OCI-LY1 (cell line): ENCODE data around the gene TUBGCP2.

Experiments used
- H2AFZ ChIP-seq: fragments of 200-600 bp; sonication (generic), shearing (Covaris generic); 2 replicates; pipeline ENCODE4 v1.6.0; 2014; ENCODE audit warnings: antibody characterized with exemption, mild to moderate bottlenecking, low read length
- H3F3A ChIP-seq: fragments of 200-600 bp; sonication (generic), shearing (Covaris generic); 2 replicates; pipeline ENCODE4 v1.6.0; 2014; ENCODE audit warnings: mild to moderate bottlenecking, antibody characterized with exemption, low read length, moderate library complexity; ENCODE audit not compliant: insufficient read depth
- H3K27ac ChIP-seq: fragments of 200-600 bp; sonication (generic); 2 replicates; pipeline ENCODE4 v1.5.1; 2014; ENCODE audit warnings: low read length, mixed run types, mild to moderate bottlenecking, low read depth; ENCODE audit not compliant: poor library complexity, severe bottlenecking
- H3K27me3 ChIP-seq: fragments of 200-600 bp; sonication (generic); 2 replicates; pipeline ENCODE4 v1.6.0; 2014; ENCODE audit warnings: antibody characterized with exemption, mild to moderate bottlenecking, low read length, moderate library complexity; ENCODE audit not compliant: insufficient read depth
- H3K36me3 ChIP-seq: fragments of 200-600 bp; sonication (generic); 2 replicates; pipeline ENCODE4 v1.6.1; 2014; ENCODE audit warnings: mild to moderate bottlenecking, antibody characterized with exemption, low read length, moderate library complexity, mixed read lengths; ENCODE audit not compliant: insufficient read depth
- H3K4me1 ChIP-seq: fragments of 200-600 bp; sonication (generic); 2 replicates; pipeline ENCODE4 v1.5.1; 2014; ENCODE audit warnings: mild to moderate bottlenecking, low read length, moderate library complexity; ENCODE audit not compliant: insufficient read depth, severe bottlenecking
- H3K4me2 ChIP-seq: fragments of 200-600 bp; sonication (generic), shearing (Covaris generic); 2 replicates; pipeline ENCODE4 v1.6.1; 2014; ENCODE audit warnings: low read length
- H3K4me3 ChIP-seq: fragments of 200-600 bp; sonication (generic); 2 replicates; pipeline ENCODE4 v1.5.1; 2014; ENCODE audit warnings: low read length, low read depth, mild to moderate bottlenecking, mixed read lengths; ENCODE audit not compliant: poor library complexity, severe bottlenecking
- H3K79me2 ChIP-seq: fragments of 200-600 bp; shearing (Covaris generic); 2 replicates; pipeline ENCODE4 v1.6.1; 2016; ENCODE audit warnings: mixed run types, low read length, mixed read lengths; ENCODE audit not compliant: insufficient read depth
- H3K9ac ChIP-seq: fragments of 200-600 bp; sonication (generic), shearing (Covaris generic); 2 replicates; pipeline ENCODE4 v1.6.1; 2014; ENCODE audit warnings: mild to moderate bottlenecking, low read length, mixed read lengths
- H3K9me2 ChIP-seq: fragments of 200-600 bp; sonication (generic), shearing (Covaris generic); 2 replicates; pipeline ENCODE4 v1.6.1; 2014; ENCODE audit warnings: low read depth, mild to moderate bottlenecking, low read length, mixed read lengths
- H3K9me3 ChIP-seq: fragments of 200-600 bp; shearing (Covaris generic); 2 replicates; pipeline ENCODE4 v1.6.1; 2014; ENCODE audit warnings: low read length, mixed read lengths
- H4K20me1 ChIP-seq: fragments of 200-600 bp; sonication (generic), shearing (Covaris generic); 2 replicates; pipeline ENCODE4 v1.6.0; 2016; ENCODE audit warnings: mild to moderate bottlenecking, low read length; ENCODE audit not compliant: insufficient read depth
- EZH2 ChIP-seq: fragments of 200-600 bp; sonication (generic), shearing (Covaris generic); IDR thresholded peaks from 2 replicates; pipeline ENCODE4 v1.8.0; 2017; ENCODE audit warnings: borderline replicate concordance, mixed run types, mild to moderate bottlenecking, antibody characterized with exemption, low read length, moderate library complexity, mixed read lengths
- TF ChIP-seq, protein P1 (sequence below): fragments of 200-600 bp; sonication (generic), shearing (Covaris generic); IDR thresholded peaks from 2 replicates; pipeline ENCODE4 v1.5.1; 2017; ENCODE audit warnings: mild to moderate bottlenecking, antibody characterized with exemption, low read length, moderate library complexity, mixed read lengths

TUBGCP2 gene

DNA sequence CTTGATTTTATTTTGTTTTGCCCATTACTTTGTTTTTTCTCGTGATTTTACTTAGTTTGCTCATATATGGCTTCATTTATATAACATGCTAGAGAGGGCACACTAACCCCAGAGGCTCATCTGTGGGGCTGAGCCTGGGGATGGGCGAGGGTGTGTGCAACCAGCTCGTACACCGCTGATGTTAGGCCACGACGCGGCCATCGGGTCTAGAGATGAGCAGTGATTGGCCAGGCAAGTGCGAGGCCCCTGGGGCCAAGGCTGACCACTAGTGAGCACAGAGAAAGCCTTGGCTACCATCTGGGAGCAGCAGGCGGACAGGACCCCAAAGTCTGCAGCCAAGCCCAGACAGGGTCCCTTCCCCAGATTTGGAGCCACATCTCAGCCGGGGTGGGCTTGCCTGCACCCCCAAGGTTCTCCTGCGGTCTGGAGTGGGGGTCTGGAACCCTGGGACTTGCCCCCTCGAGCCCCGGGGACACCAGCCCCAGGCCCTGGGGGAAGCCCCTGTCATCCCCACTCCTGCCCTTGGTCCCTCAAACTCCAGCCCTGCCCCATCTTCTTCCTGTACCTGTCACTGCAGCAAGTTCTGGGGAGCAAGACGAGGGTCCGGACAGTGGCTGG is 45.4 kb upstream of the TUBGCP2 start:
- Histone ChIP-seq H3K27ac (no peak overlapping the region), H3K9me3 (no peaks in the 10 kb centered on the region), H4K20me1 (no peaks in the 10 kb centered on the region), H3K4me1 (peaks cover 7% of the 10 kb centered on the region), H3K79me2 (no peaks in the 10 kb centered on the region), H3K4me2 (no peak overlapping the region), H3K4me3 (no peak overlapping the region), H2AFZ (no peak overlapping the region), H3K9ac (no peak overlapping the region), H3K9me2 (no peaks in the 10 kb centered on the region), H3K36me3 (no peaks in the 10 kb centered on the region), H3K27me3 (peaks cover 4% of the 10 kb centered on the region; the same call in 1 of the 2 replicates), H3F3A (no peaks in the 10 kb centered on the region)
- TF ChIP-seq, protein P1, sequence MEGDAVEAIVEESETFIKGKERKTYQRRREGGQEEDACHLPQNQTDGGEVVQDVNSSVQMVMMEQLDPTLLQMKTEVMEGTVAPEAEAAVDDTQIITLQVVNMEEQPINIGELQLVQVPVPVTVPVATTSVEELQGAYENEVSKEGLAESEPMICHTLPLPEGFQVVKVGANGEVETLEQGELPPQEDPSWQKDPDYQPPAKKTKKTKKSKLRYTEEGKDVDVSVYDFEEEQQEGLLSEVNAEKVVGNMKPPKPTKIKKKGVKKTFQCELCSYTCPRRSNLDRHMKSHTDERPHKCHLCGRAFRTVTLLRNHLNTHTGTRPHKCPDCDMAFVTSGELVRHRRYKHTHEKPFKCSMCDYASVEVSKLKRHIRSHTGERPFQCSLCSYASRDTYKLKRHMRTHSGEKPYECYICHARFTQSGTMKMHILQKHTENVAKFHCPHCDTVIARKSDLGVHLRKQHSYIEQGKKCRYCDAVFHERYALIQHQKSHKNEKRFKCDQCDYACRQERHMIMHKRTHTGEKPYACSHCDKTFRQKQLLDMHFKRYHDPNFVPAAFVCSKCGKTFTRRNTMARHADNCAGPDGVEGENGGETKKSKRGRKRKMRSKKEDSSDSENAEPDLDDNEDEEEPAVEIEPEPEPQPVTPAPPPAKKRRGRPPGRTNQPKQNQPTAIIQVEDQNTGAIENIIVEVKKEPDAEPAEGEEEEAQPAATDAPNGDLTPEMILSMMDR = no peak
- no peak for TF ChIP-seq EZH2

DNA sequence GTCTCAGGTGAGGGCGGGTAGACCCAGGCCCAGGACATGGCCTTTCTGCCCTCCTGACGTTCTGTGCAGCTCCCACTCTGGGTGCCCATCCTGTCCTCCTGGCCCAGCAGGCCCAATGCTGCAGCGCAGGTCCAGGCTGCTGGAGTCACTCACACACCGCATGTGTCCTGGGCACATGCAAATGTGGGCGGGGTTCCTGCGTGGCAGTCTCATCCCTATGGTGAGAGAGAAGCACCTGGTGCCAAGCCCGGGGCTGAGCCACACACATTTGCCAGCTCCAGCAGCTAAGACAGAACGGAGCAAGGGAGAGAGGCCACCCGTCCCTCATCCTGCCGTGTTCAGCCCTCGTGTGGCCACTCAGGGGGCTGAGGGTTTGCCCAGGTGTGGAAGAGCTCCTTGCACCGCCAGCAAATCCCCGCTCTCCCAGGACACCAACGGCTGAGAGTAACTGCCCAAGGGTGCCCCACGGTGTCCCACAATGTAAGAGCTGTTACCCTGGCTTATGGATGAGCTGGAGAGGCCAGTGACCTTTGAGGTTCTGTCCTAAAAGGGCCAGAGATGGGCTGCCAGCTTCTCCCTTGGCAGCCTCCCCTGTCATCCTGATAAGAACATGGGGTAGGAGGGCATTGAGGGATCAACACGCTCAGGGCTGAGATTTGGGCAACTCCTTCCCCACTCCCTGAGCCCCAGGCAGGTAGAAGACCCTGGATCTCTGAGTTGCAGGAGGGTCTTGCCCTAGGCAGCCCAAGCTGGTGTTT is 44.7 kb upstream of the TUBGCP2 start:
- no peaks in the 10 kb centered on the region for H3K9me2 ChIP-seq

DNA sequence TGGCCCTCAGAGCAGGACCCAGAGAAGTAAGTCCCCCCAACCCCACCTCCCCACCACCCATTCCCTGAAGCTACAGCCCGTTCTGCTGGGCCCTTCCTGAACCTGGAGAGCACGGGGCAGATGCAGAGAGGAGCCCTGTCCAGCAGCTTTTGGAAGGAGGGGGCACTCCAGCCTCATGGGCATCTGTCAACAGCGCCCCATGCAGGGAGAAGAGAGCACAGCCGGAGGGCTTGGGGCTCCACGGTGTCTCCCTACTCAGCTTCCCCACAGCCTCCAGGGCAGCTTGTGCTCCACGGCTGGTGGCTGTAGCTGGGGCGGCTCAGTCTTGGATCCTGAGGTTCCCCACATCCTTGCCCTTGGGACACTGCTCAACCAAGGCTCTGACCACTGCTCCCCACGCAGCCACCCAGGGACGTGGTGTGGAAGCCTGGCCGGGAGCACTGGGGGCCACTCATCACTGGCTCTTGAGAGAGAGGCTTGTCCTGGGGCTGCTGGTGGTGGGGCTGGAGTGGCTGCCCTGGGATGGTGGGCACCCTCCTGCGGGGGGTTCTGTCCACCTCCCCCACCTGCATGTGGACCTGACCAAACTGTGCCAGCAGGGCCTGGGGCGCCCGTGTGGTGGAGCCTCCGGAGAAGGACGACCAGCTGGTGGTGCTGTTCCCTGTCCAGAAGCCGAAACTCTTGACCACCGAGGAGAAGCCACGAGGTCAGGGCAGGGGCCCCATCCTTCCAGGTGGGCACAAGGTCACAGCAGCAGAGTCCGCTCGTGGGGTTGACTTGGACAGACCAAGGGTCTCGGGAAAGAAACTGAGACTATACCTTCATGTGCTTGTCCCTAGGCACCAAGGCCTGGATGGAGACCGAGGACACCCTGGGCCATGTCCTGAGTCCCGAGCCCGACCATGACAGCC is 43.0 kb upstream of the TUBGCP2 start:
- Histone ChIP-seq H3F3A (no peaks in the 10 kb centered on the region), H3K27ac (no peak overlapping the region), H3K27me3 (peaks cover 4% of the 10 kb centered on the region; the same call in 1 of the 2 replicates), H3K9me2 (no peaks in the 10 kb centered on the region), H3K36me3 (no peaks in the 10 kb centered on the region), H3K4me2 (no peak overlapping the region), H3K4me3 (no peak overlapping the region), H3K79me2 (no peaks in the 10 kb centered on the region), H3K9me3 (no peaks in the 10 kb centered on the region), H4K20me1 (no peaks in the 10 kb centered on the region), H3K4me1 (no peaks in the 10 kb centered on the region), H3K9ac (no peak overlapping the region), H2AFZ (no peak overlapping the region)
- TF ChIP-seq, protein P1 = no peak
- TF ChIP-seq EZH2 = no peak

More for the DNA sequence above, 44.7 kb upstream of the TUBGCP2 start:
- Histone ChIP-seq H3K9ac (no peak overlapping the region), H3K9me3 (no peaks in the 10 kb centered on the region), H3K36me3 (no peaks in the 10 kb centered on the region), H4K20me1 (no peaks in the 10 kb centered on the region), H3K4me1 (peaks cover 7% of the 10 kb centered on the region), H3K27ac (no peak overlapping the region), H3F3A (no peaks in the 10 kb centered on the region), H3K27me3 (peaks cover 4% of the 10 kb centered on the region; the same call in 1 of the 2 replicates), H3K79me2 (no peaks in the 10 kb centered on the region), H3K4me2 (no peak overlapping the region), H2AFZ (no peak overlapping the region), H3K4me3 (no peak overlapping the region)
- TF ChIP-seq EZH2 = no peak
- TF ChIP-seq, protein P1 = no peak
